H54 (cell line): ENCODE results near the gene PDE2A.
A peak's percentile ranks its signal among the peaks of the same experiment; 100 is the strongest.

ENCODE experiments used
- DNase-seq: peaks from one replicate; pipeline ENCODE4 v3.0.0; 2011; ENCODE audit warnings: low spot score, mixed read lengths; ENCODE audit not compliant: insufficient read length
- FAIRE-seq: peaks from 3 replicates; lab custom pipeline; 2011; peaks lifted over from hg19 to GRCh38; lab: Jason Lieb, UNC
- POLR2A ChIP-seq: IDR thresholded peaks from 2 replicates; pipeline ENCODE4 v1.6.1; 2011; ENCODE audit warnings: low read depth, mild to moderate bottlenecking, low read length

The PDE2A gene

GRCh38 chr11:72671152-72672099 lies 2.8 kb downstream of the PDE2A start:
- no peak for DNase-seq
- no peak for TF ChIP-seq POLR2A
- no peak for FAIRE-seq

- no peak for FAIRE-seq
- DNase-seq = no peak
- no peak for TF ChIP-seq POLR2A
These were observed 4.2 kb downstream of the PDE2A start for GRCh38 chr11:72670041-72670440.

- DNase-seq (no peak), FAIRE-seq (no peak)
- TF ChIP-seq POLR2A = no peak
These were observed 4.7 kb downstream of the PDE2A start for GRCh38 chr11:72669527-72669926.

- no peak for FAIRE-seq
- DNase-seq = peak; percentile 38
- TF ChIP-seq POLR2A = no peak
These were observed 5.4 kb downstream of the PDE2A start for GRCh38 chr11:72668629-72669347.

- FAIRE-seq (no peak), DNase-seq (no peak)
- no peak for TF ChIP-seq POLR2A
These were observed 8.2 kb downstream of the PDE2A start for GRCh38 chr11:72665911-72666472.

GRCh38 chr11:72662036-72662435 lies 12.2 kb downstream of the PDE2A start:
- no peak for FAIRE-seq
- no peak for TF ChIP-seq POLR2A
- DNase-seq = no peak

GRCh38 chr11:72661486-72661885 lies 12.7 kb downstream of the PDE2A start:
- FAIRE-seq (no peak), DNase-seq (no peak)
- no peak for TF ChIP-seq POLR2A

- no peak for TF ChIP-seq POLR2A
- DNase-seq = no peak
- FAIRE-seq = no peak
These were observed 15.1 kb downstream of the PDE2A start for GRCh38 chr11:72658989-72659640.

- TF ChIP-seq POLR2A = no peak
- no peak for DNase-seq
- no peak for FAIRE-seq
These were observed 16.7 kb downstream of the PDE2A start for GRCh38 chr11:72657411-72658100.

GRCh38 chr11:72655896-72656464 lies 18.2 kb downstream of the PDE2A start:
- DNase-seq (no peak), FAIRE-seq (no peak)
- no peak for TF ChIP-seq POLR2A

GRCh38 chr11:72655014-72655413 lies 19.2 kb downstream of the PDE2A start:
- no peak for DNase-seq
- no peak for TF ChIP-seq POLR2A
- FAIRE-seq = no peak

GRCh38 chr11:72653649-72654048 lies 20.6 kb downstream of the PDE2A start:
- DNase-seq (no peak), FAIRE-seq (no peak)
- no peak for TF ChIP-seq POLR2A

GRCh38 chr11:72652873-72653630 lies 21.2 kb downstream of the PDE2A start:
- TF ChIP-seq POLR2A = no peak
- FAIRE-seq (no peak), DNase-seq (no peak)
